Esophagus squamous epithelium (tissue), 4 donors: ENCODE data around the gene LILRB1.

Experiments used
- CTCF ChIP-seq, 6 experiments: fragments of 450-650 bp in 4 of 6; fragments of 200-600 bp in 2 of 6; sonication (generic) in 2 of 6; IDR thresholded peaks; one replicate each; pipeline ENCODE4 v1.5.1; 2016 to 2019; ENCODE audit warnings: antibody characterized with exemption in 6 of 6, mild to moderate bottlenecking in 4 of 6, moderate library complexity in 4 of 6
- POLR2A ChIP-seq, 4 donors: fragments of 450-650 bp; IDR thresholded peaks; one replicate each; pipeline ENCODE4 v1.6.1; 2017; ENCODE audit warnings: antibody characterized with exemption in 4 of 4, mild to moderate bottlenecking in 4 of 4, moderate library complexity in 3 of 4

GRCh38 chr19:54606230-54606629 is 24.1 kb upstream of the LILRB1 start:
- TF ChIP-seq CTCF (IDR thresholded peaks at IDR 0.05) (no peak), POLR2A (IDR thresholded peaks at IDR 0.05) (no peak)
